Naive thymus-derived CD4-positive, alpha-beta T cell (primary cell): ENCODE results near the gene YPEL1. TPM values are rescaled to one million over a fixed set of nuclear protein-coding genes. Genes with fewer than 3 reads are reported as not detected.

Experiments
- ATAC-seq: fragments of 150-1000 bp; cut with Tn5 transposase; 2 replicates; pipeline ENCODE4 v1.10.0; 2021; ENCODE audit warnings: mild to moderate bottlenecking, moderate library complexity
- CTCF ChIA-PET: fragments of 350-600 bp; sonication (Branson Sonifier 250); formaldehyde crosslinking; loops from one replicate; lab custom pipeline; 2021; ENCODE audit warnings: antibody characterized with exemption; lab: Charles Lee
- POLR2A ChIA-PET: fragments of 350-600 bp; sonication (Branson Sonifier 250); formaldehyde crosslinking; loops from one replicate; lab custom pipeline; 2021; ENCODE audit warnings: antibody characterized with exemption, inconsistent platforms; lab: Charles Lee
- DNase-seq, 9 donors: peaks; one replicate each; pipeline versions ENCODE4 v3.0.0 to v3.0.0-alpha.2; 2020 to 2022; ENCODE audit warnings: mixed read lengths in 1 of 9
- H3K27ac ChIP-seq: one replicate; pipeline ENCODE4 v1.7.0; 2013; ENCODE audit warnings: mild to moderate bottlenecking, low read depth, low read length, moderate library complexity
- H3K27me3 ChIP-seq, 2 donors: one replicate each; pipeline ENCODE4 v1.7.0; 2013; ENCODE audit warnings: low read length in 2 of 2, mild to moderate bottlenecking in 2 of 2, moderate library complexity in 2 of 2; ENCODE audit not compliant: control insufficient read depth in 2 of 2, insufficient read depth in 2 of 2
- H3K36me3 ChIP-seq, 3 experiments: 1 replicate in 2 of 3; 2 replicates in 1 of 3; pipeline ENCODE4 v1.7.0; 2013; ENCODE audit warnings: low read length in 3 of 3, mild to moderate bottlenecking in 3 of 3, moderate library complexity in 1 of 3; ENCODE audit not compliant: insufficient read depth in 3 of 3, control insufficient read depth in 2 of 3
- H3K4me1 ChIP-seq, 2 donors: one replicate each; pipeline ENCODE4 v1.7.0; 2013; ENCODE audit warnings: low read length in 2 of 2, mild to moderate bottlenecking in 2 of 2, moderate library complexity in 1 of 2; ENCODE audit not compliant: control insufficient read depth in 2 of 2, insufficient read depth in 2 of 2
- H3K4me3 ChIP-seq: 2 replicates; pipeline ENCODE4 v1.7.0; 2013; ENCODE audit warnings: mild to moderate bottlenecking, low read length
- H3K9me3 ChIP-seq, 3 experiments: 1 replicate in 2 of 3; 2 replicates in 1 of 3; pipeline ENCODE4 v1.7.0; 2013; ENCODE audit warnings: low read length in 3 of 3; ENCODE audit not compliant: control insufficient read depth in 2 of 3
- H3K27ac Mint-ChIP-seq, 9 donors: one replicate each; pipeline ENCODE4 v1.8.0; 2020 to 2022; ENCODE audit warnings: mixed read lengths in 9 of 9, mild to moderate bottlenecking in 8 of 9, moderate library complexity in 5 of 9, inconsistent platforms in 2 of 9
- H3K27me3 Mint-ChIP-seq, 5 donors: one replicate each; pipeline ENCODE4 v1.8.0; 2021 to 2022; ENCODE audit warnings: mixed read lengths in 5 of 5, mild to moderate bottlenecking in 1 of 5
- H3K36me3 Mint-ChIP-seq, 5 donors: one replicate each; pipeline ENCODE4 v1.8.0; 2020 to 2022; ENCODE audit warnings: mixed read lengths in 5 of 5, mild to moderate bottlenecking in 3 of 5, inconsistent platforms in 1 of 5
- H3K4me1 Mint-ChIP-seq, 7 donors: one replicate each; pipeline ENCODE4 v1.8.0; 2020 to 2022; ENCODE audit warnings: mixed read lengths in 7 of 7, mild to moderate bottlenecking in 3 of 7, inconsistent platforms in 1 of 7
- H3K4me3 Mint-ChIP-seq, 10 donors: one replicate each; pipeline ENCODE4 v1.8.0; 2020 to 2022; ENCODE audit warnings: mild to moderate bottlenecking in 10 of 10, mixed read lengths in 10 of 10, moderate library complexity in 6 of 10, inconsistent platforms in 2 of 10
- H3K9me3 Mint-ChIP-seq, 11 donors: one replicate each; pipeline ENCODE4 v1.8.0; 2020 to 2022; ENCODE audit warnings: mixed read lengths in 11 of 11, mild to moderate bottlenecking in 4 of 11, inconsistent platforms in 1 of 11, moderate library complexity in 1 of 11
- intact Hi-C, 2 donors: fragments of 100-400 bp; cut with micrococcal nuclease; formaldehyde crosslinking; loops; one replicate each; pipeline ENCODE4 v1.15.1; 2023
- microRNA-seq: library from miRNA; unstranded; fragments of <30 nt; microRNA quantifications from one replicate; pipeline ENCODE4 v1.2.0, GENCODE V29; 2022; ENCODE audit warnings: borderline microRNAs expressed
- polyA plus RNA-seq, 2 donors: library from polyadenylated mRNA; unstranded; fragments of 300-500 nt; fragmentation: Illumina TruSeq; gene quantifications; one replicate each; pipeline ENCODE4 v1.2.3, GENCODE V29; 2021
- total RNA-seq, 6 experiments: library from RNA in 5 of 6; stranded (reverse) in 5 of 6; gene quantifications; 1 replicate in 5 of 6; 2 replicates in 1 of 6; pipeline ENCODE4 v1.2.3 and lab custom pipeline; 2021 to 2026

Gene YPEL1
- total and polyA plus RNA-seq, 7 experiments from 2014 or later, result 1.5 to 9.5 (median 3.6) TPM

GRCh38 chr22:21651521-21652009 lies 84.0 kb downstream of the YPEL1 start:
- peak overlapping the region; percentile 63 for H3K4me3 ChIP-seq
- DNase-seq (no peak), ATAC-seq (peak; percentile 28)
- no peaks in the 10 kb centered on the region for H3K27me3 ChIP-seq
- H3K9me3 ChIP-seq, result no peaks in the 10 kb centered on the region
- no peaks in the 10 kb centered on the region for H3K36me3 ChIP-seq
- ChIA-PET POLR2A (interaction anchor here (0.9 to 4.4 kb wide), 5 partner anchors 10 to 22 kb away, joined by 3 to 23 read pairs (median 3); partner anchors contain the start of genes PPIL2, SDF2L1 and YDJC), CTCF (no interaction called here)
- intact Hi-C loops, result loop anchor here (1.0 kb wide), 2 partner anchors 9 to 14 kb away; partner anchors contain the start of gene SDF2L1 (in 2 of the 2)
- H3K27ac ChIP-seq, result peak overlapping the region; percentile 45
- Mint-ChIP-seq H3K27me3 (no peaks in the 10 kb centered on the region), H3K36me3 (peaks cover 0 to 7% (median 4%) of the 10 kb centered on the region in 5 donors), H3K27ac (peak overlapping the region in 4 of 9 donors; percentile 37 to 85 (median 50)), H3K4me3 (peak overlapping the region; percentile 82 to 89 (median 88)), H3K4me1 (peaks cover 16 to 36% (median 30%) of the 10 kb centered on the region in 7 donors), H3K9me3 (no peaks in the 10 kb centered on the region)
- H3K4me1 ChIP-seq, result peaks cover 10 to 15% of the 10 kb centered on the region in 2 donors

- ChIA-PET CTCF (no interaction called here), POLR2A (interaction anchor here (0.9 to 4.4 kb wide), 3 partner anchors 9 to 20 kb away, joined by 3 to 23 read pairs (median 6); partner anchors contain the start of genes PPIL2 and SDF2L1)
- Histone ChIP-seq H3K36me3 (peaks cover 0 to 6% (median 0%) of the 10 kb centered on the region in 3 experiments), H3K9me3 (no peaks in the 10 kb centered on the region), H3K27ac (peak overlapping the region; percentile 45), H3K4me1 (peaks cover 12 to 15% of the 10 kb centered on the region in 2 donors), H3K4me3 (peak overlapping the region; percentile 63), H3K27me3 (no peaks in the 10 kb centered on the region)
- no peak for DNase-seq
- peaks cover 0 to 13% (median 7%) of the 10 kb centered on the region in 5 donors for H3K36me3 Mint-ChIP-seq
- H3K27me3 Mint-ChIP-seq, result no peaks in the 10 kb centered on the region
- no peaks in the 10 kb centered on the region for H3K9me3 Mint-ChIP-seq
- peak overlapping the region; percentile 82 to 89 (median 88) for H3K4me3 Mint-ChIP-seq
- peak overlapping the region in 3 of 9 donors; percentile 37 to 85 (median 41) for H3K27ac Mint-ChIP-seq
- peaks cover 16 to 36% (median 26%) of the 10 kb centered on the region in 7 donors for H3K4me1 Mint-ChIP-seq
- intact Hi-C loops, result loop anchor here in 1 of 2 donors (1.0 kb wide), 1 partner anchor 9 kb away; the partner anchor contains the start of gene SDF2L1
- ATAC-seq, result no peak
Observed at GRCh38 chr22:21650823-21651520, 84.6 kb downstream of the YPEL1 start.

- ChIA-PET CTCF (no interaction called here), POLR2A (interaction anchor here (0.6 to 4.4 kb wide), 2 partner anchors 8 to 18 kb away, joined by 3 to 23 read pairs; partner anchors contain the start of gene SDF2L1)
- Histone ChIP-seq H3K27ac (no peak overlapping the region), H3K27me3 (no peaks in the 10 kb centered on the region), H3K4me3 (no peak overlapping the region), H3K36me3 (peaks cover 0 to 6% (median 0%) of the 10 kb centered on the region in 3 experiments), H3K4me1 (peaks cover 12 to 15% of the 10 kb centered on the region in 2 donors), H3K9me3 (no peaks in the 10 kb centered on the region)
- peaks cover 0 to 13% (median 7%) of the 10 kb centered on the region in 5 donors for H3K36me3 Mint-ChIP-seq
- H3K9me3 Mint-ChIP-seq, result no peaks in the 10 kb centered on the region
- H3K4me3 Mint-ChIP-seq, result peak overlapping the region in 6 of 10 donors; percentile 45 to 89 (median 59)
- no peaks in the 10 kb centered on the region for H3K27me3 Mint-ChIP-seq
- ATAC-seq, result no peak
- no peak for DNase-seq
- peaks cover 16 to 36% (median 25%) of the 10 kb centered on the region in 7 donors for H3K4me1 Mint-ChIP-seq
- intact Hi-C loops, result no loop called here
- no peak overlapping the region for H3K27ac Mint-ChIP-seq
Observed at GRCh38 chr22:21650280-21650679, 85.3 kb downstream of the YPEL1 start.

Small RNAs within 50 kb of the gene (microRNA-seq; reads per million reads assigned to microRNA genes)
- gene MIR130B (141 reads per million, percentile 57 among the genes with 10 or more reads in this experiment), gene MIR301B (not detected)

Other genes with a start within 250 kb of the YPEL1 start
- gene RIMBP3C, start 184.3 kb downstream of the YPEL1 start, total RNA-seq, result 1 to 10 TPM in 2 of 5 experiments, under 1 TPM in 3; 0.27 to 4.4 (median 0.77) TPM
- gene RIMBP3C, start 184.3 kb downstream of the YPEL1 start, polyA plus RNA-seq, result 1 to 10 TPM in 1 of 2 donors, under 1 TPM in 1; 0.22 to 1.4 TPM
- 10 to 100 TPM; 22.5 to 55.0 (median 34.2) TPM for gene UBE2L3, start 168.1 kb downstream of the YPEL1 start, total RNA-seq
- 100 to 1,000 TPM in 1 of 2 donors, 10 to 100 TPM in 1; 89.8 to 101 TPM for gene UBE2L3, start 168.1 kb downstream of the YPEL1 start, polyA plus RNA-seq
- gene YDJC, start 105.8 kb downstream of the YPEL1 start, total RNA-seq, result 10 to 100 TPM; 29.0 to 56.0 (median 38.0) TPM
- gene YDJC, start 105.8 kb downstream of the YPEL1 start, polyA plus RNA-seq, result 10 to 100 TPM; 51.4 to 75.8 TPM
- under 1 TPM in 4 of 5 experiments, not detected in 1; 0.21 to 0.43 (median 0.27) TPM for gene CCDC116, start 103.0 kb downstream of the YPEL1 start, total RNA-seq
- gene CCDC116, start 103.0 kb downstream of the YPEL1 start, polyA plus RNA-seq, result not detected
- gene SDF2L1, start 93.5 kb downstream of the YPEL1 start, total RNA-seq, result 10 to 100 TPM; 22.1 to 99.8 (median 31.7) TPM
- 10 to 100 TPM; 70.2 to 72.4 TPM for gene SDF2L1, start 93.5 kb downstream of the YPEL1 start, polyA plus RNA-seq
- gene PPIL2, start 69.8 kb downstream of the YPEL1 start, total RNA-seq, result 10 to 100 TPM; 69.5 to 81.8 (median 74.7) TPM
- gene PPIL2, start 69.8 kb downstream of the YPEL1 start, polyA plus RNA-seq, result 10 to 100 TPM; 27.1 to 46.4 TPM
- gene MAPK1, start 131.9 kb upstream of the YPEL1 start, total RNA-seq, result 100 to 1,000 TPM in 3 of 5 experiments, 10 to 100 TPM in 2; 68.9 to 120 (median 105) TPM
- 10 to 100 TPM; 58.3 to 59.4 TPM for gene MAPK1, start 131.9 kb upstream of the YPEL1 start, polyA plus RNA-seq
- gene PPM1F, start 217.1 kb upstream of the YPEL1 start, total RNA-seq, result 10 to 100 TPM; 21.3 to 58.0 (median 27.8) TPM
- 10 to 100 TPM in 1 of 2 donors, 1 to 10 TPM in 1; 8.8 to 11.5 TPM for gene PPM1F, start 217.1 kb upstream of the YPEL1 start, polyA plus RNA-seq
- gene TOP3B, start 247.0 kb upstream of the YPEL1 start, total RNA-seq, result 10 to 100 TPM; 43.4 to 80.5 (median 59.1) TPM
- 10 to 100 TPM in 1 of 2 donors, 1 to 10 TPM in 1; 8.4 to 16.2 TPM for gene TOP3B, start 247.0 kb upstream of the YPEL1 start, polyA plus RNA-seq